Parathyroid adenoma (tissue), 2 donors: ENCODE data around the gene GRK6.

ENCODE experiments used
- H2AFZ ChIP-seq: fragments of 300-600 bp; sonication (generic); one replicate; pipeline ENCODE4 v1.7.0; 2017; ENCODE audit warnings: antibody characterized with exemption, mild to moderate bottlenecking
- H3K27ac ChIP-seq: fragments of 300-600 bp; sonication (generic); one replicate; pipeline ENCODE4 v1.7.0; 2017
- H3K27me3 ChIP-seq: fragments of 300-600 bp; sonication (generic); one replicate; pipeline ENCODE4 v1.7.0; 2017; ENCODE audit warnings: low read length; ENCODE audit not compliant: control insufficient read depth, insufficient read depth
- H3K36me3 ChIP-seq: fragments of 300-600 bp; sonication (generic); one replicate; pipeline ENCODE4 v1.7.0; 2017; ENCODE audit warnings: low read length; ENCODE audit not compliant: control insufficient read depth, insufficient read depth
- H3K4me1 ChIP-seq: fragments of 300-600 bp; sonication (generic); one replicate; pipeline ENCODE4 v1.7.0; 2017; ENCODE audit warnings: control low read depth
- H3K4me2 ChIP-seq: fragments of 300-600 bp; sonication (generic); one replicate; pipeline ENCODE4 v1.7.0; 2017; ENCODE audit warnings: low read length
- H3K4me3 ChIP-seq: fragments of 300-600 bp; sonication (generic); one replicate; pipeline ENCODE4 v1.7.0; 2017; ENCODE audit warnings: low read depth, low read length
- H3K79me2 ChIP-seq: fragments of 300-600 bp; sonication (generic); one replicate; pipeline ENCODE4 v1.7.0; 2017; ENCODE audit warnings: control low read depth
- H3K9ac ChIP-seq: fragments of 300-600 bp; sonication (generic); one replicate; pipeline ENCODE4 v1.7.0; 2017; ENCODE audit warnings: mild to moderate bottlenecking
- H3K9me3 ChIP-seq: fragments of 300-600 bp; sonication (generic); one replicate; pipeline ENCODE4 v1.7.0; 2017; ENCODE audit warnings: low read length; ENCODE audit not compliant: control insufficient read depth
- TF ChIP-seq, protein P1 (sequence below): fragments of 300-600 bp; sonication (generic); IDR thresholded peaks from one replicate; pipeline ENCODE4 v1.7.0; 2017; ENCODE audit warnings: antibody characterized with exemption, mild to moderate bottlenecking
- donor health status: primary hyperparathyroidism.

Gene GRK6

DNA sequence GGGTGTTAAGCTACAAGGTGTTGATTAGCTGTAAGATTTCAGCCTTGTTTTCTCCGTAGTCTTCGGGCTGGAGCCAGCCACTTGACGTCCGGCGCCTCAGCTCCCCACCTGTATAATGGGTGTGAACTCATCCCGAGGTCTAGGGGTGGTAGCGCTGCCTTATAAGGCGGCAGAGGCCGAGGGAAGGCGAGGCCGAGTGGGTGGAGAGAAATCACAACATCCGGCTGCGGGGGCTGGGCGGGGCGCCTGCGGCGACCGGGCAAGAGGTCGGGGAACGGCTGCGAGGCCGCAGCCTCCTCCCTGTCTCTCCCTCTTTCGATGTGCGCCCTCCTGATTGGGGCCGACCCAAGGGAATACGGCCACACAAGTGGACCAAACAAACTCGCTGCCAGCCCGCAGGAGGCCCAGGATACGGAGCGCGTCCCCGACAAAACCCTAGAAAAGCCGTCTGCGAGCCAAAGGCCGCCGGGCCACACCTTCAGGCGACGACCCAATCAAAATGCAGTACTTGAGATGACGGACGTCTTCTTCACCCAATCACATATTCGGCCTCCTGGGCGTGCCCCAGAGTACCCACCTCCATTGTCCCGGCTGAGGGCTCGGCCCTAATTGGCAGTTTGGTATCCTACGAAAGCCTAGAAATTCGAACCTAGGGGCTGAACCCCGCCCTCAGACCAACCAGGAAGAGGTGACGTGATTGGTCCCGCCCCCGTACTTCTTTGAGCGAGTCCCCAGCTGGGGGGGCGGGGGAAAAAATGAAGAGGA, 493 bp upstream of the GRK6 start:
- Histone ChIP-seq H3K79me2 (no peaks in the 10 kb centered on the region), H3K27me3 (no peaks in the 10 kb centered on the region), H3K4me3 (peak overlapping the region; percentile 62), H3K9me3 (no peaks in the 10 kb centered on the region), H3K27ac (peak overlapping the region; percentile 95), H3K4me2 (peak overlapping the region; percentile 48), H3K4me1 (peaks cover 17% of the 10 kb centered on the region), H3K9ac (no peak overlapping the region), H2AFZ (peak overlapping the region; percentile 89), H3K36me3 (no peaks in the 10 kb centered on the region)
- TF ChIP-seq, protein P1, sequence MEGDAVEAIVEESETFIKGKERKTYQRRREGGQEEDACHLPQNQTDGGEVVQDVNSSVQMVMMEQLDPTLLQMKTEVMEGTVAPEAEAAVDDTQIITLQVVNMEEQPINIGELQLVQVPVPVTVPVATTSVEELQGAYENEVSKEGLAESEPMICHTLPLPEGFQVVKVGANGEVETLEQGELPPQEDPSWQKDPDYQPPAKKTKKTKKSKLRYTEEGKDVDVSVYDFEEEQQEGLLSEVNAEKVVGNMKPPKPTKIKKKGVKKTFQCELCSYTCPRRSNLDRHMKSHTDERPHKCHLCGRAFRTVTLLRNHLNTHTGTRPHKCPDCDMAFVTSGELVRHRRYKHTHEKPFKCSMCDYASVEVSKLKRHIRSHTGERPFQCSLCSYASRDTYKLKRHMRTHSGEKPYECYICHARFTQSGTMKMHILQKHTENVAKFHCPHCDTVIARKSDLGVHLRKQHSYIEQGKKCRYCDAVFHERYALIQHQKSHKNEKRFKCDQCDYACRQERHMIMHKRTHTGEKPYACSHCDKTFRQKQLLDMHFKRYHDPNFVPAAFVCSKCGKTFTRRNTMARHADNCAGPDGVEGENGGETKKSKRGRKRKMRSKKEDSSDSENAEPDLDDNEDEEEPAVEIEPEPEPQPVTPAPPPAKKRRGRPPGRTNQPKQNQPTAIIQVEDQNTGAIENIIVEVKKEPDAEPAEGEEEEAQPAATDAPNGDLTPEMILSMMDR = peak; percentile 8

DNA sequence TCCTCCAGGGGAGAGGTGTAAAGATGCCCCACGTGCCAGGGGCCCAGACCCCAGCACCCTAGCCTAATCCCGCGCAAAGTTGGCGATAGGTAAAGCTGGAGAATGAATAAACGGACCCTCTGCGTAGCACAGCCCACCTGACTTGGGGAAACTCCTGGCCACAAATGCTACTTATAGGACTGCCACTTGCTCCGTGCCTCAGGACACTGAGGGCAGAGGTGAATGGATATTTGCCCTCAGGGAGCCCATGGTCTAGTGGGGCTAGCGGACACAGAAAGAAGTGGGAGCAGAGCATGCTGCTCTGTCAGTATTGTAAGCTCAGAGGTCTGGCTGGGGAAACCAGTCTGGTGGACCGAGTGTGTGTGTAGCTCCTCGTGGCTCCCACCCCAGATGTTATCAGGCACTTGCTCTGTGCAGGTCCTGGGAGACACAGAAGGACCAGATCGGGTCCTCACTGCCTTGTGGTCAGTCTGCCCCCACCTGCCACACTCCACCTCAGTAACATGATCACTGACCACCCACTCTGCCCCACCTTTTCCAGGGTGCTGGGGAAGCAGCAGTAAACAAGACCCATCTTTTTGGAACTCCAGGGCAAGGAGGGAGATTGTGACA, 841 bp downstream of the GRK6 start:
- H3K27me3 ChIP-seq = no peaks in the 10 kb centered on the region
- TF ChIP-seq, protein P1 = no peak
- H3K4me3 ChIP-seq = peak overlapping the region; percentile 67
- H3K27ac ChIP-seq = no peak overlapping the region
- H3K4me1 ChIP-seq = peaks cover 17% of the 10 kb centered on the region
- no peaks in the 10 kb centered on the region for H3K79me2 ChIP-seq
- peak overlapping the region; percentile 32 for H3K9ac ChIP-seq
- H3K9me3 ChIP-seq = no peaks in the 10 kb centered on the region
- H2AFZ ChIP-seq = peak overlapping the region; percentile 73
- H3K36me3 ChIP-seq = no peaks in the 10 kb centered on the region
- peak overlapping the region; percentile 92 for H3K4me2 ChIP-seq

DNA sequence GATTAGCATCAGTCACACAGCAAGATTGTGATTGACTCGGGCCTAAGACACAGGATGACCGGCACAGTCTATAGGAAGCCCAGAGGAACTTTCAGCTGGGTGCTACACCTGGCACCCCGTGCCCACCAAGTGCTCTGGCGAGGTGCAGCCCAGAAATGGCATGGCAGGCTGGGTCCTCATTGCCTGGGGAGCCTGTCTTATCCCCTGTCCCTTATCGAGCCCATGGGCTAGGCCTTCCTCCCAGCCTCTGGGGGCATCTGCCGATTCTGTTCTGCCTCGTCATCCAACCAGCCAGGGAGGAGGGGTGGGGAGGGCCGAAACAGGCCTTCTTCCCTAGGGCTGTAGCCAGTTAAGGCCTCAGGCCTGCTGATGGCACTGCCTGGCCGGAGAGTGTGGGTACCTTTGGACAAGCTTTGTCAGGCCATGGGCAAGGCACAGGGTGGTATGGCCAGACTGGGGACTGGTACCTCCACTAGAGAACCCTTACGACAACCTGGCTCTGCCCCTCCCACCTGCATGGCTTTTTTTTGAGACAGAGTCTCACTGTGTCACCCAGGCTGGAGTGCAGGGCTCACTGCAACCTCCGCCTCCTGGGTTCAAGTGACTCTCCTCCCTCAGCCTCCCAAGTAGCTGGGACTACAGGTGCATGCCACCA, 1.6 kb downstream of the GRK6 start:
- Histone ChIP-seq H3K4me1 (peaks cover 17% of the 10 kb centered on the region), H3K36me3 (no peaks in the 10 kb centered on the region), H3K9me3 (no peaks in the 10 kb centered on the region), H3K4me3 (peak overlapping the region; percentile 67), H3K79me2 (no peaks in the 10 kb centered on the region), H3K4me2 (no peak overlapping the region), H3K27me3 (no peaks in the 10 kb centered on the region), H2AFZ (no peak overlapping the region), H3K27ac (no peak overlapping the region), H3K9ac (no peak overlapping the region)
- TF ChIP-seq, protein P1 = no peak

DNA sequence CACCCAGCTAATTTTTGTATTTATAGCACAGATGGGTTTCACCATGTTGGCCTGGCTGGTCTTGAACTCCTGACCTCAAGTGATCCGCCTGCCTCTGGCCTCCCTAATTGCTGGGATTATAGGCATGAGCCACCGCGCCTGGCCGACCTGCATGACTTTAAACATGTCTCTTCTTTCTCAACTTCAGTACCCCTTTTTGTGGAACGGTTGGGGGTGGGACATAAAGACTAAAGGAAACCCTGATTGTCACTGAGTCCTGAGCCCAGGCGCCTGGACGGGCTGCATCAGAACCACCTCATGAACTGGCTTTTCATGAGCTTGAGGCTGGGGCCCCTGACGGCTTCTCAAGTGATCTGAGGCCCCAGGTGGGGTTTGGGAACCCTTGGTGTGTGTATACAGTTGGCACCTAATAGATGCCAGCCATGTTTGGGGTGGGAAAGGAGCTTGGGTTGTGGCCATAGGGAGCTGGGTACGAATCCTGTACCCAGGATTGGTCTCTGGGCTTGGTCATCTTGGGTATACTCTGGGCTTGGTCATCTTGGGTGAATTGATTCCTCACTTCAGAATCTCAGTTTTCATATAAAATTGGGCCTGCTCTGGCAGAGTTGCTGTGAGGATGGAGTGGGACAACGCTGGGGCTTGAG, 2.2 kb downstream of the GRK6 start:
- H3K27ac ChIP-seq = no peak overlapping the region
- H3K36me3 ChIP-seq = no peaks in the 10 kb centered on the region
- TF ChIP-seq, protein P1 = no peak
- peaks cover 17% of the 10 kb centered on the region for H3K4me1 ChIP-seq
- no peak overlapping the region for H3K4me3 ChIP-seq
- no peaks in the 10 kb centered on the region for H3K79me2 ChIP-seq
- H3K9me3 ChIP-seq = no peaks in the 10 kb centered on the region
- no peaks in the 10 kb centered on the region for H3K27me3 ChIP-seq
- no peak overlapping the region for H3K4me2 ChIP-seq
- H3K9ac ChIP-seq = no peak overlapping the region
- H2AFZ ChIP-seq = no peak overlapping the region
